Type B pancreatic cell (in vitro differentiated cells): ENCODE data around the gene KRT6A. TPM values are rescaled to one million over a fixed set of nuclear protein-coding genes. Genes with fewer than 3 reads are reported as not detected.

Source experiments
- DNase-seq: peaks from one replicate; pipeline ENCODE4 v3.0.0; 2021; ENCODE audit warnings: mixed read lengths; ENCODE audit not compliant: unreplicated experiment; ENCODE audit errors: extremely low spot score
- H3K27ac Mint-ChIP-seq: 2 replicates; pipeline ENCODE4 v1.8.0; 2021; ENCODE audit warnings: mild to moderate bottlenecking, mixed read lengths
- H3K27me3 Mint-ChIP-seq: 2 replicates; pipeline ENCODE4 v1.8.0; 2021; ENCODE audit warnings: mixed read lengths
- H3K36me3 Mint-ChIP-seq: 2 replicates; pipeline ENCODE4 v1.8.0; 2021; ENCODE audit warnings: mixed read lengths
- H3K4me1 Mint-ChIP-seq: one replicate; pipeline ENCODE4 v1.8.0; 2021; ENCODE audit warnings: mixed read lengths; ENCODE audit not compliant: unreplicated experiment
- H3K4me3 Mint-ChIP-seq: 2 replicates; pipeline ENCODE4 v1.8.0; 2021; ENCODE audit warnings: mild to moderate bottlenecking, mixed read lengths
- H3K9me3 Mint-ChIP-seq: 2 replicates; pipeline ENCODE4 v1.8.0; 2021; ENCODE audit warnings: mixed read lengths
- total RNA-seq: library from RNA; stranded (reverse); gene quantifications from 2 replicates; pipeline ENCODE4 v1.2.1, GENCODE V29; 2021; ENCODE audit warnings: low replicate concordance
- TF ChIP-seq, protein P1 (sequence below): fragments of 200-600 bp; sonication (generic); conservative IDR thresholded peaks from 2 replicates; pipeline ENCODE4 v1.5.0; 2021; ENCODE audit warnings: antibody characterized with exemption, mild to moderate bottlenecking

The KRT6A gene
- total RNA-seq, 1 donor from 2014 or later, result 9.9 TPM

DNA sequence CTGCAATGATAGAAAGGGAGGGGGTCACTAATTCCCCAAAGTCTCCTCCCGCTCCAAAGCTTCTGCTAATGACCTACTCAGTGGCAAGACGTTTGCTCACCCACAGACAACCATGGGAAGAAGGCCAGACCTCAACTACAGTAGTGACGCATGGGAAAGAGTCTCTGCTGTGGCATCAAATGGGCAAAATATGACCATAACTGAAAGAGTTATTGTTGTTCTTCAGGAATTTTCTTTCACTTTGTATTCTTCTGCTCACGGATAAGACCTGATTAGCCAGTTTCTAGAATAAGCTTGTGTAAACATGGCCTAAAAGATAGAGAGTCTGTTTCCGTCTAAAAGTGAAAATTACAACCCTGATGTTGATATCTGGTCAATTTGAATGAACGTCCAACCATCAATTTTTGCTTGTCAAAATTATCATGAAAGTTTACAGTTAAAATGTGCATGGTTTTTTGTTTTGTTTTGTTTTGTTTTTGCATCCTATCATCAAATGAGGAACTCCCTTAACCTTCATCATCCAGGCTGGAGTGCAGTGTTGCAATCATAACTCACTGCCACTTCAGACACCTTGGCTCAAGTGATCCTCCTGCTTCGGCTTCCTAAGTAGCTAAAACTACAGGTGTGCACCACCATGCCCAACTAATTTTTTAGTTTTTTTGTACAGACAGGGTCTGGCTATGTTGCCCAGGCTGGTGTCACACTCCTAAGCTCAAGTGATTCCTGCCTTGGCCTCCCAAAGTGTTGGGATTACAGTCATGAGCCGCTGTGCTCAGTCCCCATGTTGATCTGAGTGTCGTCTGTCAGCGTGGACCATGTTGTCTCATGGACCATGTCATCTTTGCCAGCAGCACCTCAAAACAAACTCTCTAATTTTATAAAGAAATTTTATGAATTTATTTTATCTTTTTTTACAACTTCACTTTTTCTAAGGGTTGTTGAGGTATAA, 48.1 kb downstream of the KRT6A start:
- Mint-ChIP-seq H3K27me3 (peaks cover 61% of the 10 kb centered on the region), H3K36me3 (no peaks in the 10 kb centered on the region)
- TF ChIP-seq, protein P1, sequence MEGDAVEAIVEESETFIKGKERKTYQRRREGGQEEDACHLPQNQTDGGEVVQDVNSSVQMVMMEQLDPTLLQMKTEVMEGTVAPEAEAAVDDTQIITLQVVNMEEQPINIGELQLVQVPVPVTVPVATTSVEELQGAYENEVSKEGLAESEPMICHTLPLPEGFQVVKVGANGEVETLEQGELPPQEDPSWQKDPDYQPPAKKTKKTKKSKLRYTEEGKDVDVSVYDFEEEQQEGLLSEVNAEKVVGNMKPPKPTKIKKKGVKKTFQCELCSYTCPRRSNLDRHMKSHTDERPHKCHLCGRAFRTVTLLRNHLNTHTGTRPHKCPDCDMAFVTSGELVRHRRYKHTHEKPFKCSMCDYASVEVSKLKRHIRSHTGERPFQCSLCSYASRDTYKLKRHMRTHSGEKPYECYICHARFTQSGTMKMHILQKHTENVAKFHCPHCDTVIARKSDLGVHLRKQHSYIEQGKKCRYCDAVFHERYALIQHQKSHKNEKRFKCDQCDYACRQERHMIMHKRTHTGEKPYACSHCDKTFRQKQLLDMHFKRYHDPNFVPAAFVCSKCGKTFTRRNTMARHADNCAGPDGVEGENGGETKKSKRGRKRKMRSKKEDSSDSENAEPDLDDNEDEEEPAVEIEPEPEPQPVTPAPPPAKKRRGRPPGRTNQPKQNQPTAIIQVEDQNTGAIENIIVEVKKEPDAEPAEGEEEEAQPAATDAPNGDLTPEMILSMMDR, result no peak

DNA sequence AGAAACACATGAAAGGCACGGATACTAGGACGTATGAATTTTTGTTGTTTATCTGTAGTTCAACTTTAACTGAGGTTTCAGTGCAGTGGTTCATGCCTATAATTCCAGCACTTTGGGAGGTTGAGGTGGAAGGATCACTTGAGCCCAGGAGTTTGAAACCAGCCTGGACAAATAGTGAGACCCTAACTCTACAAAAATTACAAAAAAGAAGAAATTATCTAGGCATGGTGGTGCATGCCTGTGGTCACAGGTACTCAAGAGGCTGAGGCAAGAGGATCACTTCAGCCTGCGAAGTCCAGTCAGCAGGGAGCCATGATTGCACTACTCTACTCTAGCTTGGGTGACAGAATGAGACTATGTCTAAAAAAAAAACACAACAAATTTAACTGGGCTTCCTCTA, 49.1 kb downstream of the KRT6A start:
- no peaks in the 10 kb centered on the region for H3K9me3 Mint-ChIP-seq
- no peaks in the 10 kb centered on the region for H3K36me3 Mint-ChIP-seq
- no peak overlapping the region for H3K27ac Mint-ChIP-seq
- H3K4me3 Mint-ChIP-seq, result no peak overlapping the region
- peaks cover 20% of the 10 kb centered on the region for H3K4me1 Mint-ChIP-seq
- no peak for DNase-seq
- TF ChIP-seq, protein P1, result no peak
- peaks cover 53% of the 10 kb centered on the region for H3K27me3 Mint-ChIP-seq

More for the DNA sequence above, 48.1 kb downstream of the KRT6A start:
- Mint-ChIP-seq H3K4me1 (peaks cover 20% of the 10 kb centered on the region), H3K4me3 (no peak overlapping the region), H3K27ac (peak overlapping the region; percentile 56), H3K9me3 (no peaks in the 10 kb centered on the region)
- no peak for DNase-seq

DNA sequence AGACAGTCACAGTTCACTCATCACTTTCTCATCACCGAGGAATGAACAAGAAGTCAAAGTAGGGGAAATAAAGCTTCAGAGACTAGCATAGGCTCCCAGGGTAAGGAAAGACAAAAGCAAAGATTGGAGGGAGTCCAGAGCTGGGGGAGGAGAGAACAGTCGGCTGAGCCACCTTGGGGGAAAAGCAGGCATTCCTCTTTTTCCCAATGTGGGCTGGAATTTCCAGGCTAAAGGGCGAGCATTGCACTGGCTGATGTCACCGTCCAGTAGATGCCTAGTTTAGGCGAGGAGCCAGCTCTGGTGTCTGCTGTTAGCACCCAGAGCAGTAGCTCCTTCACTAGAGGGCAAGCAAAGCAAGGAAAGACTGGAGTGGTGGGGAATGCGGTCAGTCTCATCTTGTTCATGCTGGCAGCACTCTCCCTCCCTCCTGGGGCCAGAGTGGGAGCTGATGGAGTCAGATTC, 50.4 kb downstream of the KRT6A start:
- TF ChIP-seq, protein P1, result no peak
- H3K27ac Mint-ChIP-seq, result no peak overlapping the region
- peaks cover 45% of the 10 kb centered on the region for H3K27me3 Mint-ChIP-seq
- H3K4me1 Mint-ChIP-seq, result peaks cover 20% of the 10 kb centered on the region
- no peak for DNase-seq
- H3K4me3 Mint-ChIP-seq, result no peak overlapping the region
- H3K9me3 Mint-ChIP-seq, result no peaks in the 10 kb centered on the region
- no peaks in the 10 kb centered on the region for H3K36me3 Mint-ChIP-seq

DNA sequence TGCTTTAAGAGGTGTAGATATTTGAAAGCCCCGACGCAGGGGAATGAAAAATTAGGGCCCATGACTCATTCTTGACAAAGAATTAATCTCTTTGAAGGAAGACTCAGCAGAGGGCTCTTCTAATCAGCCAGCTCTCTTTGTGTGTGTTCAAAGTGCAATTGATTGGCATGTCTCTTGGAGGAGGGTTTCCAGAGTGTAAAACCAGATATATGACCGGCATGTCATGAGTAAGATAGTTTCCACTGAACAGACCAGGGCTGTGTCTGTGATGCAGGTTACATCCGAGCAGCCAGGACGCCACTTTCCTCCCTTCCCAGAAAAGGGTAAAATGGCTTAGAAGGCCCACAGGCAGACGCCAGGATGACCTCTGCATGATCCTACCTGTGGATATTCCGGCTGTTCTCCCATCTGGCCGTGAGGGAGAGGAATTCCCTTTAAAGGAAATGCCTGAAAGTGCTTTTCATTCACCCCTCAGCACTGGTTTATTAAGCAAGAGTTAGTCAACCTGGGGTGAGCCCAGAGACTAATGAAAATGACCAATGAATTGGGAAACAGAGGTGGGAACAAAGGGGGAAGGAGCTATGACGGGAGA, 51.6 kb downstream of the KRT6A start:
- no peaks in the 10 kb centered on the region for H3K36me3 Mint-ChIP-seq

DNA sequence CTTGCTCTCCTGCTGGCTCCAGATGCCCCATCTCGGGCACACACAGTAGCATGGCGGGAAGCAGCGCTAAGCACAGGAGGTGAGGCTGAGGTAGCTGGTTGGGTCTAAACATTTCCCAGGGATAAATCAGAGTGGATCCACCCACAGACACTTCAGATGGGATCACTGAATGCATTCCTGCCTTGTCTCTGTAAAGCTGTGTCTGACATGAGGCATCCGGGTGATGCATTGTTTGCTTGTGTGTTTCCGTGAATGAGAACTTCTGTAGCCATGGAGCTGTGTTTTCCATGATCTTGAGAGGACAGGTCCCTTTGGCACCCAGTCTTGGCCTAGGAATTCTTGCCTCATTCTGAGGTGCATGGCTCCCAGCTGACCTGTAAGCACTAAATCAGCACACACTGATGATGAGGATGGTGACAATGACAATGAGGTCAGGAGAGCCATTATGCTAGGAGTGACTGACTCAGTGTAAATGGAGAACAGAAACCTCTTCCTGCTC, 52.2 kb downstream of the KRT6A start:
- Mint-ChIP-seq H3K4me1 (peaks cover 20% of the 10 kb centered on the region), H3K27ac (peak overlapping the region; percentile 96), H3K9me3 (no peaks in the 10 kb centered on the region), H3K27me3 (peaks cover 47% of the 10 kb centered on the region), H3K36me3 (no peaks in the 10 kb centered on the region), H3K4me3 (peak overlapping the region; percentile 47)
- TF ChIP-seq, protein P1, result no peak
- no peak for DNase-seq

More for the DNA sequence above, 51.6 kb downstream of the KRT6A start:
- Mint-ChIP-seq H3K4me1 (peaks cover 20% of the 10 kb centered on the region), H3K27ac (peak overlapping the region; percentile 96), H3K9me3 (no peaks in the 10 kb centered on the region), H3K27me3 (peaks cover 49% of the 10 kb centered on the region), H3K4me3 (peak overlapping the region; percentile 47)
- TF ChIP-seq, protein P1, result no peak
- no peak for DNase-seq
